HepG2 (cell line): ENCODE measurements around the gene FYTTD1. TPM values are rescaled to one million over a fixed set of nuclear protein-coding genes. Genes with fewer than 3 reads are reported as not detected.

Source experiments
- ARNT ChIP-seq: fragments of 450-650 bp; IDR thresholded peaks from 2 replicates; pipeline ENCODE4 v1.6.1; 2017
- BCL3 ChIP-seq: sonication (generic); formaldehyde crosslinking; IDR thresholded peaks from 2 replicates; pipeline ENCODE4 v1.5.1; 2020; ENCODE audit warnings: mild to moderate bottlenecking, missing genetic modification reagents, moderate library complexity
- CC2D1A ChIP-seq: sonication (generic); formaldehyde crosslinking; IDR thresholded peaks from 2 replicates; pipeline ENCODE4 v1.8.1; 2023; ENCODE audit warnings: mild to moderate bottlenecking, missing genetic modification reagents
- HOXA7 ChIP-seq: sonication (generic); formaldehyde crosslinking; IDR thresholded peaks from 2 replicates; pipeline ENCODE4 v1.8.1; 2022; ENCODE audit warnings: mild to moderate bottlenecking, missing genetic modification reagents, moderate library complexity
- NBN ChIP-seq: fragments of 450-650 bp; conservative IDR thresholded peaks from 2 replicates; pipeline ENCODE4 v1.6.1; 2017
- TBX2 ChIP-seq: sonication (generic); formaldehyde crosslinking; IDR thresholded peaks from 2 replicates; pipeline ENCODE4 v1.5.0; 2020; ENCODE audit warnings: missing genetic modification reagents, mild to moderate bottlenecking, borderline replicate concordance
- ZC3H4 ChIP-seq: sonication (generic); formaldehyde crosslinking; IDR thresholded peaks from 2 replicates; pipeline ENCODE4 v1.4.0; 2020; ENCODE audit warnings: missing genetic modification reagents, borderline replicate concordance
- ZFP1 ChIP-seq: IDR thresholded peaks from 2 replicates; pipeline ENCODE4 v1.6.1; 2016
- ZKSCAN5 ChIP-seq: sonication (generic); formaldehyde crosslinking; IDR thresholded peaks from 2 replicates; pipeline ENCODE4 v1.5.1; 2020; ENCODE audit warnings: mild to moderate bottlenecking, missing genetic modification reagents
- ZNF12 ChIP-seq: sonication (generic); formaldehyde crosslinking; IDR thresholded peaks from 2 replicates; pipeline ENCODE4 v1.5.0; 2020; ENCODE audit warnings: missing genetic modification reagents
- ZNF34 ChIP-seq: sonication (generic); formaldehyde crosslinking; IDR thresholded peaks from 2 replicates; pipeline ENCODE4 v1.4.0; 2020; ENCODE audit warnings: mild to moderate bottlenecking, missing genetic modification reagents, borderline replicate concordance
- ZNF350 ChIP-seq: sonication (generic); formaldehyde crosslinking; IDR thresholded peaks from 2 replicates; pipeline ENCODE4 v1.4.0; 2020; ENCODE audit warnings: mild to moderate bottlenecking, low read depth, missing genetic modification reagents, borderline replicate concordance
- ZNF687 ChIP-seq: sonication (generic); formaldehyde crosslinking; IDR thresholded peaks from 2 replicates; pipeline ENCODE4 v1.5.1; 2020; ENCODE audit warnings: mild to moderate bottlenecking, missing genetic modification reagents, moderate library complexity
- polyA plus RNA-seq, 8 experiments: library from polyadenylated mRNA; depleted of rRNA in 3 of 8; stranded (reverse) in 7 of 8; unstranded in 1 of 8; fragments of >200 nt; fragmentation: Illumina TruSeq in 4 of 8; extraction: Trizol in 4 of 8; gene quantifications; 2 replicates each; pipeline versions ENCODE4 v1.2.1 to v1.2.3, GENCODE V29; 2011 to 2016; ENCODE audit warnings: low read depth in 4 of 8, missing spikeins in 1 of 8, mixed read lengths in 1 of 8; ENCODE audit not compliant: insufficient read depth in 1 of 8
- total RNA-seq, 5 experiments: library from RNA; depleted of rRNA; stranded (reverse); fragments of >200 nt; fragmentation: Illumina TruSeq; extraction: Trizol; gene quantifications; 2 replicates each; pipeline ENCODE4 v1.2.3, GENCODE V29; 2016; ENCODE audit warnings: low read depth in 1 of 5
- TF ChIP-seq, protein P1 (sequence below): sonication (generic); formaldehyde crosslinking; IDR thresholded peaks from 2 replicates; pipeline ENCODE4 v1.4.0; 2020; ENCODE audit warnings: missing genetic modification reagents, borderline replicate concordance

Gene FYTTD1
- total and polyA plus RNA-seq, 2 of the 13 experiments (the other 11 are each of a cell fraction or from before 2014, with no cell fraction given): 6.5 to 28.8 TPM

DNA sequence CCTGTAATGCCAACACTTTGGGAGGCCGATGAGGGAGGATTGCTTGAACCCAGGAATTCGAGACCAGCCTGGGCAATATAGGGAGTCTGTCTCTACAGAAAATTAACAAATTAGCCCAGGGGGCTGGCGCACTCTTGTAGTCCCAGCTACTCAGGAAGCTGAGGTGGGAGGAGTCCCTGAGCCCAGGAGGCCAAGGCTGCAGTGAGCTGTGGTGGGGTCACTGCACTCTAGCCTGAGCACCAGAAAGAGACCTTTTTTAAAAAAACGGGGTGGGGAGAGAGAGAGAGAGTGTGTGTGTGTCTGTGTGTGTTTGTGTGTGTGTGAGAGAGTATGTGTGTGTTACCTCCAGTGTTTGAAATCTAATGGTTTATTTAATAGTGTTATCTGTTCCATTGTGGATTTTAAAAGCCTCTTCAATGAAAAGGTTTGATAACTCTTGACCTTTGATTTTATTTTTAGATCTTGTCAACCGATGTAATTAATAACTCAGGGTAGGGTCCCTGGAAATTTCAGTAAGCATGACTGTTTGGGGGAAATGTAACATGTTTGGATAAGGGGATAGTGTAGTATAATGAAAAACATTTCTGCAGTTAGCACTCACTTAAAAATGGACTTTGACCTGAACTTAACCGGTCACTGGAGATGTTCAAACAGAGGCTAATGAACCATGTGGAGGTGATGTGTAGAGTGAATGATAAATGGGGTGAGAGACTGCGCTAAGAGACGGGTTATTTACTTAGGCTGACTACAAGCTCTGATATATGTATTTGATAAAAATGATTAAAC lies 71.1 kb downstream of the FYTTD1 start (continued):
- TF ChIP-seq, protein P1, sequence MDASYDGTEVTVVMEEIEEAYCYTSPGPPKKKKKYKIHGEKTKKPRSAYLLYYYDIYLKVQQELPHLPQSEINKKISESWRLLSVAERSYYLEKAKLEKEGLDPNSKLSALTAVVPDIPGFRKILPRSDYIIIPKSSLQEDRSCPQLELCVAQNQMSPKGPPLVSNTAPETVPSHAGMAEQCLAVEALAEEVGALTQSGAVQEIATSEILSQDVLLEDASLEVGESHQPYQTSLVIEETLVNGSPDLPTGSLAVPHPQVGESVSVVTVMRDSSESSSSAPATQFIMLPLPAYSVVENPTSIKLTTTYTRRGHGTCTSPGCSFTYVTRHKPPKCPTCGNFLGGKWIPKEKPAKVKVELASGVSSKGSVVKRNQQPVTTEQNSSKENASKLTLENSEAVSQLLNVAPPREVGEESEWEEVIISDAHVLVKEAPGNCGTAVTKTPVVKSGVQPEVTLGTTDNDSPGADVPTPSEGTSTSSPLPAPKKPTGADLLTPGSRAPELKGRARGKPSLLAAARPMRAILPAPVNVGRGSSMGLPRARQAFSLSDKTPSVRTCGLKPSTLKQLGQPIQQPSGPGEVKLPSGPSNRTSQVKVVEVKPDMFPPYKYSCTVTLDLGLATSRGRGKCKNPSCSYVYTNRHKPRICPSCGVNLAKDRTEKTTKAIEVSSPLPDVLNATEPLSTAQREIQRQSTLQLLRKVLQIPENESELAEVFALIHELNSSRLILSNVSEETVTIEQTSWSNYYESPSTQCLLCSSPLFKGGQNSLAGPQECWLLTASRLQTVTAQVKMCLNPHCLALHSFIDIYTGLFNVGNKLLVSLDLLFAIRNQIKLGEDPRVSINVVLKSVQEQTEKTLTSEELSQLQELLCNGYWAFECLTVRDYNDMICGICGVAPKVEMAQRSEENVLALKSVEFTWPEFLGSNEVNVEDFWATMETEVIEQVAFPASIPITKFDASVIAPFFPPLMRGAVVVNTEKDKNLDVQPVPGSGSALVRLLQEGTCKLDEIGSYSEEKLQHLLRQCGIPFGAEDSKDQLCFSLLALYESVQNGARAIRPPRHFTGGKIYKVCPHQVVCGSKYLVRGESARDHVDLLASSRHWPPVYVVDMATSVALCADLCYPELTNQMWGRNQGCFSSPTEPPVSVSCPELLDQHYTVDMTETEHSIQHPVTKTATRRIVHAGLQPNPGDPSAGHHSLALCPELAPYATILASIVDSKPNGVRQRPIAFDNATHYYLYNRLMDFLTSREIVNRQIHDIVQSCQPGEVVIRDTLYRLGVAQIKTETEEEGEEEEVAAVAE: no peak
- peak; percentile 99 for TF ChIP-seq ZKSCAN5 (CRISPR knock-in tag)
- TF ChIP-seq ZNF687 (CRISPR knock-in tag): peak; percentile 52
- TF ChIP-seq CC2D1A (CRISPR knock-in tag): no peak
- peak; percentile 95 for TF ChIP-seq ZNF12 (CRISPR knock-in tag)
- peak; percentile 64; the same call in 1 of the 2 replicates for TF ChIP-seq TBX2 (CRISPR knock-in tag)
- TF ChIP-seq BCL3 (CRISPR knock-in tag): 0 out of 2 replicates have a peak, but pooled peaks have one; percentile 39
- no peak for TF ChIP-seq ARNT
- TF ChIP-seq ZNF34 (CRISPR knock-in tag): no peak
- TF ChIP-seq ZC3H4 (CRISPR knock-in tag): no peak
- TF ChIP-seq ZFP1 (CRISPR knock-in tag): peak; percentile 27; the same call in 1 of the 2 replicates
- no peak; the same call in 1 of the 2 replicates for TF ChIP-seq ZNF350 (CRISPR knock-in tag)
- no peak for TF ChIP-seq NBN
- TF ChIP-seq HOXA7 (CRISPR knock-in tag): no peak
